HL-60 (cell line): ENCODE measurements around the gene TRPV5.

Experiments used
- DNase-seq, 2 experiments: peaks; one replicate each; pipeline ENCODE4 v3.0.0-alpha.2; 2010 to 2020; ENCODE audit warnings: low read depth in 1 of 2, low spot score in 1 of 2
- H3K27ac ChIP-seq: fragments of 250-450 bp; sonication (Bioruptor Pico); replicated peaks from 2 replicates; pipeline ENCODE4 v1.5.1; 2020; ENCODE audit warnings: mild to moderate bottlenecking, moderate library complexity
- H3K27me3 ChIP-seq: fragments of 250-450 bp; sonication (Bioruptor Pico); 2 replicates; pipeline ENCODE4 v1.5.1; 2021; ENCODE audit warnings: mild to moderate bottlenecking, moderate library complexity; ENCODE audit not compliant: insufficient read depth, poor library complexity, severe bottlenecking
- H3K4me3 ChIP-seq: replicated peaks from 2 replicates; pipeline ENCODE4 v1.5.1; 2011; ENCODE audit warnings: mild to moderate bottlenecking, control low read depth, low read length; ENCODE audit not compliant: insufficient read depth
- CTCF ChIP-seq: IDR thresholded peaks from one replicate; pipeline ENCODE4 v1.5.1; 2011; ENCODE audit warnings: low read length, control low read depth, inconsistent platforms; ENCODE audit not compliant: insufficient read depth
- GABPA ChIP-seq: IDR thresholded peaks from 2 replicates; pipeline ENCODE4 v1.6.1; 2012; ENCODE audit warnings: low read depth
- POLR2AphosphoS5 ChIP-seq: IDR thresholded peaks from 2 replicates; pipeline ENCODE4 v1.6.1; 2012; ENCODE audit warnings: low read depth
- SPI1 ChIP-seq: IDR thresholded peaks from 2 replicates; pipeline ENCODE4 v1.6.1; 2012; ENCODE audit warnings: low read depth, mild to moderate bottlenecking, borderline replicate concordance
- TF ChIP-seq, protein P1 (sequence below): IDR thresholded peaks from 2 replicates; pipeline ENCODE4 v1.6.1; 2012; ENCODE audit warnings: low read depth; ENCODE audit not compliant: insufficient replicate concordance

TRPV5 gene

GRCh38 chr7:142876236-142876960 lies 57.1 kb downstream of the TRPV5 start:
- H3K27me3 ChIP-seq, result peaks cover 3% of the 10 kb centered on the region
- TF ChIP-seq CTCF, result no peak
- TF ChIP-seq, protein P1, sequence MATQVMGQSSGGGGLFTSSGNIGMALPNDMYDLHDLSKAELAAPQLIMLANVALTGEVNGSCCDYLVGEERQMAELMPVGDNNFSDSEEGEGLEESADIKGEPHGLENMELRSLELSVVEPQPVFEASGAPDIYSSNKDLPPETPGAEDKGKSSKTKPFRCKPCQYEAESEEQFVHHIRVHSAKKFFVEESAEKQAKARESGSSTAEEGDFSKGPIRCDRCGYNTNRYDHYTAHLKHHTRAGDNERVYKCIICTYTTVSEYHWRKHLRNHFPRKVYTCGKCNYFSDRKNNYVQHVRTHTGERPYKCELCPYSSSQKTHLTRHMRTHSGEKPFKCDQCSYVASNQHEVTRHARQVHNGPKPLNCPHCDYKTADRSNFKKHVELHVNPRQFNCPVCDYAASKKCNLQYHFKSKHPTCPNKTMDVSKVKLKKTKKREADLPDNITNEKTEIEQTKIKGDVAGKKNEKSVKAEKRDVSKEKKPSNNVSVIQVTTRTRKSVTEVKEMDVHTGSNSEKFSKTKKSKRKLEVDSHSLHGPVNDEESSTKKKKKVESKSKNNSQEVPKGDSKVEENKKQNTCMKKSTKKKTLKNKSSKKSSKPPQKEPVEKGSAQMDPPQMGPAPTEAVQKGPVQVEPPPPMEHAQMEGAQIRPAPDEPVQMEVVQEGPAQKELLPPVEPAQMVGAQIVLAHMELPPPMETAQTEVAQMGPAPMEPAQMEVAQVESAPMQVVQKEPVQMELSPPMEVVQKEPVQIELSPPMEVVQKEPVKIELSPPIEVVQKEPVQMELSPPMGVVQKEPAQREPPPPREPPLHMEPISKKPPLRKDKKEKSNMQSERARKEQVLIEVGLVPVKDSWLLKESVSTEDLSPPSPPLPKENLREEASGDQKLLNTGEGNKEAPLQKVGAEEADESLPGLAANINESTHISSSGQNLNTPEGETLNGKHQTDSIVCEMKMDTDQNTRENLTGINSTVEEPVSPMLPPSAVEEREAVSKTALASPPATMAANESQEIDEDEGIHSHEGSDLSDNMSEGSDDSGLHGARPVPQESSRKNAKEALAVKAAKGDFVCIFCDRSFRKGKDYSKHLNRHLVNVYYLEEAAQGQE, result no peak
- no peak for TF ChIP-seq SPI1
- TF ChIP-seq POLR2AphosphoS5, result no peak
- no peak for TF ChIP-seq GABPA
- H3K27ac ChIP-seq, result no peak overlapping the region
- no peak overlapping the region for H3K4me3 ChIP-seq
- DNase-seq, result no peak

DNA sequence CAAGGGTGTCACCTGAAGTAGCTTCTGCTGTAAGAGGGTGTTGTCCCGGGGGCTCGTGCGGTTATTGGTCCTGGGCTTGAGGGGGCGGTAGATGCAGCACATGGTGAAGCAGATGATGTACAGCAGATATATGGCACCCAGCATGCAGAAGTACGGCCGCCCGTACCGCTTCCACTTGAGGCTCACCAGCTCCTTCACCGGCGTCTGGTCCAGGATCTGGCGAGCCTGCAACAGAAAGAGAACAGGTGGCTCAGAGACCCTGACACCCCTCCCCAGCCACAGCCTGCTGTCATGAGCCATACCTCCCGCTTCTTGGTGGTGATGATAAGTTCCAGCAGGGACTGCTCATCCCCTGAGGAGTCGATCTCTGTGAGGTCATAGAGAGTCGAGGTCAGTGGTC lies 58.1 kb downstream of the TRPV5 start:
- peaks cover 1% of the 10 kb centered on the region for H3K27me3 ChIP-seq
- TF ChIP-seq GABPA (no peak), SPI1 (no peak), POLR2AphosphoS5 (no peak), CTCF (no peak)
- TF ChIP-seq, protein P1, result no peak
- no peak for DNase-seq

DNA sequence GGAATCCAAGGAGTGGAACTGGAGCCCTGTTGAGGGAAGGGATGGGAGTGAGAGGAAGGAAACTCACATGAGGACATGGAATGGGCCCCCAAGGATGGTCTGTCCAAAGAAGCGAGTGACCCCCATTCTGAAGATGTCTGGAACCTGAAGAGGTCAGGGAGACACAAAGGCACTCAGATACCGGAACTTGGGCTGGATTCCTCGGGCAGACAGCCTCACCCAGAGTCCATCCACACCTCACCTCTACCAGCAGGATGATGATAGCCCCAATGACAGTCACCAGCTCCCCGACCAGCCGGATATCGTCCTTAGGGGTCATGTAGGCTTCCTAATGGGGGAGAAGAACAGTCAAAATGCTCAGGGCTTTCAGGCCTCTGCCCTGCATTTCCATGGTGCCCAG lies 58.7 kb downstream of the TRPV5 start:
- no peak for TF ChIP-seq SPI1
- TF ChIP-seq, protein P1, result no peak
- TF ChIP-seq CTCF, result no peak
- TF ChIP-seq GABPA, result no peak
- TF ChIP-seq POLR2AphosphoS5, result no peak
- no peak for DNase-seq
- no peaks in the 10 kb centered on the region for H3K27me3 ChIP-seq
- H3K27ac ChIP-seq, result no peak overlapping the region
- H3K4me3 ChIP-seq, result no peak overlapping the region

More for the DNA sequence above, 58.1 kb downstream of the TRPV5 start:
- Histone ChIP-seq H3K4me3 (no peak overlapping the region), H3K27ac (no peak overlapping the region)
